Omental fat pad (tissue), 4 donors: ENCODE data around the gene PCDHB11. TPM values are rescaled to one million over a fixed set of nuclear protein-coding genes. Genes with fewer than 3 reads are reported as not detected.
"Not testable (repeated sequence)": the region's sequence is repeated elsewhere in the genome, so short reads cannot be mapped to it uniquely, and the experiment has no call there.

ENCODE experiments used
- ATAC-seq: fragments of 150-250 bp; one replicate; pipeline ENCODE4 v1.9.1; 2016; ENCODE audit warnings: mild to moderate bottlenecking, moderate library complexity; ENCODE audit not compliant: low FRiP score
- DNase-seq: peaks from one replicate; pipeline ENCODE4 v3.0.0-alpha.2; 2019; ENCODE audit warnings: low spot score
- total RNA-seq, 4 donors: library from RNA; depleted of rRNA; stranded (reverse); fragments of >200 nt; gene quantifications; one replicate each; pipeline ENCODE4 v1.1.0, GENCODE V29; 2016
- TF ChIP-seq, protein P1 (sequence below), 3 donors: fragments of 450-650 bp; IDR thresholded peaks; one replicate each; pipeline ENCODE4 v1.5.1; 2016 to 2017; ENCODE audit warnings: antibody characterized with exemption in 3 of 3, mild to moderate bottlenecking in 3 of 3, moderate library complexity in 2 of 3

The PCDHB11 gene
- total RNA-seq, 4 donors from 2014 or later = 1.3 to 2.4 (median 1.7) TPM

DNA sequence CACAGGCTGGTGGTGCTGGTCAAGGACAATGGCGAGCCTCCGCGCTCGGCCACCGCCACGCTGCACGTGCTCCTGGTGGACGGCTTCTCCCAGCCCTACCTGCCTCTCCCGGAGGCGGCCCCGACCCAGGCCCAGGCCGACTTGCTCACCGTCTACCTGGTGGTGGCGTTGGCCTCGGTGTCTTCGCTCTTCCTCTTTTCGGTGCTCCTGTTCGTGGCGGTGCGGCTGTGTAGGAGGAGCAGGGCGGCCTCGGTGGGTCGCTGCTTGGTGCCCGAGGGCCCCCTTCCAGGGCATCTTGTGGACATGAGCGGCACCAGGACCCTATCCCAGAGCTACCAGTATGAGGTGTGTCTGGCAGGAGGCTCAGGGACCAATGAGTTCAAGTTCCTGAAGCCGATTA, 16.6 kb downstream of the PCDHB11 start:
- DNase-seq, ATAC-seq: not testable (repeated sequence)

DNA sequence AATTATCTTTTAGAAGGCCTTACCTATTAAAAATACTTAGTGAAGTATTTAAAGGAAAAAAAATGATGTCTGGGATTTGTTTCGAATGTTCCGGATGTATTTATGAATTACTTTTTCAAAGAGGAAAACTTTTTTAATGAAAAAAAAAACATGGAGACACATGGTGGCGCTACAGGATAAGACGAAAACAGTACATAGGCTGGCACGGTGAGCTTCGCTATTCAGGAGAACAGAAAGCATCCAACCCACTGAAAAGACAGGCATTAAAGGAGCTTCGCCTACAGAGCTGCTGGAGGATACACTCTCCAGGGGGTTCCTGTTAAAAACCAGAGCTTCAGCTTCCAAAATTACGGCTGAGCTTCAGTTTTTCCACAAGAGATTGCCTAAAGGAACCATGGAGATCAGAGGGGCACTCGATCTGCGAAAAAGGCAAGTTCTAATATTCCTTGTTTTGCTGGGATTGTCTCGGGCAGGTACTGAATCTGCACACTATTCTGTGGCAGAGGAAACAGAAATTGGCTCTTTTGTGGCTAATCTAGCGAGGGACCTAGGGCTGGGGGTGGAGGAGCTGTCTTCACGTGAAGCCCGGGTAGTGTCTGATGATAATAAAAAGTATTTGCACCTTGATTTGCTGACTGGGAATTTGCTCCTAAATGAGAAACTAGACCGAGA, 23.8 kb downstream of the PCDHB11 start, which contains the start of gene PCDHB14:
TSS of gene PCDHB14 (plus strand) at position 232 of the 672 bp plus-strand sequence. CDS start at position 395, 163 bp downstream.
- no peak for ATAC-seq
- TF ChIP-seq, protein P1, sequence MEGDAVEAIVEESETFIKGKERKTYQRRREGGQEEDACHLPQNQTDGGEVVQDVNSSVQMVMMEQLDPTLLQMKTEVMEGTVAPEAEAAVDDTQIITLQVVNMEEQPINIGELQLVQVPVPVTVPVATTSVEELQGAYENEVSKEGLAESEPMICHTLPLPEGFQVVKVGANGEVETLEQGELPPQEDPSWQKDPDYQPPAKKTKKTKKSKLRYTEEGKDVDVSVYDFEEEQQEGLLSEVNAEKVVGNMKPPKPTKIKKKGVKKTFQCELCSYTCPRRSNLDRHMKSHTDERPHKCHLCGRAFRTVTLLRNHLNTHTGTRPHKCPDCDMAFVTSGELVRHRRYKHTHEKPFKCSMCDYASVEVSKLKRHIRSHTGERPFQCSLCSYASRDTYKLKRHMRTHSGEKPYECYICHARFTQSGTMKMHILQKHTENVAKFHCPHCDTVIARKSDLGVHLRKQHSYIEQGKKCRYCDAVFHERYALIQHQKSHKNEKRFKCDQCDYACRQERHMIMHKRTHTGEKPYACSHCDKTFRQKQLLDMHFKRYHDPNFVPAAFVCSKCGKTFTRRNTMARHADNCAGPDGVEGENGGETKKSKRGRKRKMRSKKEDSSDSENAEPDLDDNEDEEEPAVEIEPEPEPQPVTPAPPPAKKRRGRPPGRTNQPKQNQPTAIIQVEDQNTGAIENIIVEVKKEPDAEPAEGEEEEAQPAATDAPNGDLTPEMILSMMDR (IDR thresholded peaks at IDR 0.05) = no peak
- no peak for DNase-seq

GRCh38 chr5:141224844-141225243, 25.4 kb downstream of the PCDHB11 start:
- not testable (repeated sequence) for ATAC-seq, DNase-seq

DNA sequence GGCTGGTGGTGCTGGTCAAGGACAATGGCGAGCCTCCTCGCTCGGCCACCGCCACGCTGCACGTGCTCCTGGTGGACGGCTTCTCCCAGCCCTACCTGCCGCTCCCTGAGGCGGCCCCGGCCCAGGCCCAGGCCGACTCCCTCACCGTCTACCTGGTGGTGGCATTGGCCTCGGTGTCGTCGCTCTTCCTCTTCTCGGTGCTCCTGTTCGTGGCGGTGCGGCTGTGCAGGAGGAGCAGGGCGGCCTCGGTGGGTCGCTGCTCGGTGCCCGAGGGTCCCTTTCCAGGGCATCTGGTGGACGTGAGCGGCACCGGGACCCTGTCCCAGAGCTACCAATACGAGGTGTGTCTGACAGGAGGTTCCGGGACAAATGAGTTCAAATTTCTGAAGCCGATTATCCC, 26.0 kb downstream of the PCDHB11 start:
- not testable (repeated sequence) for ATAC-seq, DNase-seq

- no peak for ATAC-seq
- TF ChIP-seq, protein P1 (IDR thresholded peaks at IDR 0.05) = no peak
- DNase-seq = no peak
Measured at GRCh38 chr5:141234109-141234667, 34.8 kb downstream of the PCDHB11 start.

DNA sequence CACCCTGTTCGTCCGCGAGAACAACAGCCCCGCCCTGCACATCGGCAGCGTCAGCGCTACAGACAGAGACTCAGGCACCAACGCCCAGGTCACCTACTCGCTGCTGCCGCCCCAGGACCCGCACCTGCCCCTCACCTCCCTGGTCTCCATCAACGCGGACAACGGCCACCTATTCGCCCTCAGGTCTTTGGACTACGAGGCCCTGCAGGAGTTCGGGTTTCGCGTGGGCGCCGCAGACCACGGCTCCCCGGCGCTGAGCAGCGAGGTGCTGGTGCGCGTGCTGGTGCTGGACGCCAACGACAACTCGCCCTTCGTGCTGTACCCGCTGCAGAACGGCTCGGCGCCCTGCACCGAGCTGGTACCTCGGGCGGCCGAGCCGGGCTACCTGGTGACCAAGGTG, 36.5 kb downstream of the PCDHB11 start:
- not testable (repeated sequence) for DNase-seq, ATAC-seq

- no peak for DNase-seq
- no peak for ATAC-seq
- TF ChIP-seq, protein P1 (IDR thresholded peaks at IDR 0.05) = no peak
Measured at GRCh38 chr5:141236516-141237313, 37.3 kb downstream of the PCDHB11 start.

GRCh38 chr5:141241496-141241895, 42.1 kb downstream of the PCDHB11 start:
- DNase-seq = no peak
- no peak for ATAC-seq
- TF ChIP-seq, protein P1 (IDR thresholded peaks at IDR 0.05) = no peak

DNA sequence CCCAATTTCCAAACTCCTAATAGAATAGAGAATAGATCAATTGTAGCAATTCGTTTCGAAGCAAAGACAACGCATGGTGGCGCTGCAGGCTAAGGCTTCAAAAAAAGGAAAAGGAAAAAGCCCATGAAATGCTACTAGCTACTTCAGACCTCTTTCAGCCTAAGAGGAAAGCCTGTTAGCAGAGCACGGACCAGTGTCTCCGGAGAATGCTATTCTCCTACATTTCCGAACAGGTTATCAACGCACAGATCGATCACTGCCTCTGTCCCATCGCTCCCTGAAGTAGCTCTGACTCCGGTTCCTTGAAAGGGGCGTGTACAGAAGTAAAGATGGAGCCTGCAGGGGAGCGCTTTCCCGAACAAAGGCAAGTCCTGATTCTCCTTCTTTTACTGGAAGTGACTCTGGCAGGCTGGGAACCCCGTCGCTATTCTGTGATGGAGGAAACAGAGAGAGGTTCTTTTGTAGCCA, 45.9 kb downstream of the PCDHB11 start, which contains the start of gene PCDHB15:
TSS of gene PCDHB15 (plus strand) at position 146 of the 468 bp plus-strand sequence. CDS start at position 330, 184 bp downstream.
- TF ChIP-seq, protein P1 (IDR thresholded peaks at IDR 0.05) = no peak
- no peak for DNase-seq
- no peak for ATAC-seq

GRCh38 chr5:141246971-141247370, 47.5 kb downstream of the PCDHB11 start:
- not testable (repeated sequence) for DNase-seq, ATAC-seq

DNA sequence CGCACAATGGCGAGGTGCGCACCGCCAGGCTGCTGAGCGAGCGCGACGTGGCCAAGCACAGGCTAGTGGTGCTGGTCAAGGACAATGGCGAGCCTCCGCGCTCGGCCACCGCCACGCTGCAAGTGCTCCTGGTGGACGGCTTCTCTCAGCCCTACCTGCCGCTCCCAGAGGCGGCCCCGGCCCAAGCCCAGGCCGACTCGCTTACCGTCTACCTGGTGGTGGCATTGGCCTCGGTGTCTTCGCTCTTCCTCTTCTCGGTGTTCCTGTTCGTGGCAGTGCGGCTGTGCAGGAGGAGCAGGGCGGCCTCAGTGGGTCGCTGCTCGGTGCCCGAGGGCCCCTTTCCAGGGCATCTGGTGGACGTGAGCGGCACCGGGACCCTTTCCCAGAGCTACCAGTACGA, 48.0 kb downstream of the PCDHB11 start:
- not testable (repeated sequence) for ATAC-seq, DNase-seq
